Stimulated activated CD4-positive, alpha-beta T cell treated with anti-CD3 and anti-CD28 coated beads, TNF-alpha, amount 100 ng/mL, for 1 hour (primary cell): ENCODE data around the gene CD55.

ENCODE experiments used
- DNase-seq, 3 donors: peaks; one replicate each; pipeline ENCODE4 v3.0.0-alpha.2; 2020; ENCODE audit warnings: low read depth in 3 of 3, low spot score in 1 of 3

CD55 gene

GRCh38 chr1:207329469-207329868 is 8.0 kb downstream of the CD55 start:
- no peak for DNase-seq

GRCh38 chr1:207330011-207330710 is 8.7 kb downstream of the CD55 start:
- DNase-seq = no peak

GRCh38 chr1:207331354-207332313 is 10.2 kb downstream of the CD55 start:
- DNase-seq = no peak

- DNase-seq = no peak
Observed at GRCh38 chr1:207333009-207333600, 11.6 kb downstream of the CD55 start.

- no peak for DNase-seq
Observed at GRCh38 chr1:207333620-207334019, 12.1 kb downstream of the CD55 start.

GRCh38 chr1:207334337-207334736 is 12.9 kb downstream of the CD55 start:
- DNase-seq = no peak

- DNase-seq = no peak
Observed at GRCh38 chr1:207335138-207335537, 13.7 kb downstream of the CD55 start.

- no peak for DNase-seq
Observed at GRCh38 chr1:207335695-207336363, 14.4 kb downstream of the CD55 start.

- no peak for DNase-seq
Observed at GRCh38 chr1:207336559-207337467, 15.3 kb downstream of the CD55 start.

GRCh38 chr1:207342332-207342731 is 20.9 kb downstream of the CD55 start:
- no peak for DNase-seq

GRCh38 chr1:207343675-207344074 is 22.2 kb downstream of the CD55 start:
- DNase-seq = no peak

GRCh38 chr1:207344221-207344620 is 22.7 kb downstream of the CD55 start:
- DNase-seq = no peak

GRCh38 chr1:207345644-207346477 is 24.4 kb downstream of the CD55 start:
- no peak for DNase-seq

GRCh38 chr1:207346513-207346912 is 25.0 kb downstream of the CD55 start:
- no peak for DNase-seq

- DNase-seq = no peak
Observed at GRCh38 chr1:207349979-207350378, 28.5 kb downstream of the CD55 start.

- no peak for DNase-seq
Observed at GRCh38 chr1:207352554-207352953, 31.1 kb downstream of the CD55 start.

GRCh38 chr1:207355060-207355459 is 33.6 kb downstream of the CD55 start:
- DNase-seq = no peak

- DNase-seq = no peak
Observed at GRCh38 chr1:207355513-207356295, 34.2 kb downstream of the CD55 start.

GRCh38 chr1:207361029-207361428 is 39.6 kb downstream of the CD55 start:
- no peak for DNase-seq
